NCI-H510A (cell line): ENCODE data around the gene SMIM32.

Experiments
- DNase-seq: peaks from one replicate; lab custom pipeline; 2025; lab: John Stamatoyannopoulos, UW

The SMIM32 gene

DNA sequence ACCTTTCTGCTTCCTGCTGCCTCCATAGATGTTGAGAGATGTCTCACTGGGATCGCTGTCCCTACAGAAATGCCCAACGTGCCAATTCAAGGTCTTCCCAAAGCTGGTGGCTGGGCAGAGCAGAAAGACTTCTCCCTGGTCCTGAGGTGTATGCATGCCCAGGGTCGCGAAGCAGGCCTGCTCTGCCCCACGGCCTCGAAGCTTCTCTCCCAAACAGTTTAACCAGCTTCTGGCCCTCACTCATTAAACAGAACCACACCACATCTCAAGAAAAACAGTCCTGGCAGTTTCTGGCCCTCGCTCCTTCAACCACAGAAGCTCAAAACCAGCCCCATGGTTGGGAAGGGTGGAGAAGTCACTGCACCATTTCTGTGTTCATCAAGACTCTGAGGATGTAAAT lies 14.7 kb upstream of the SMIM32 start:
- DNase-seq = no peak

DNA sequence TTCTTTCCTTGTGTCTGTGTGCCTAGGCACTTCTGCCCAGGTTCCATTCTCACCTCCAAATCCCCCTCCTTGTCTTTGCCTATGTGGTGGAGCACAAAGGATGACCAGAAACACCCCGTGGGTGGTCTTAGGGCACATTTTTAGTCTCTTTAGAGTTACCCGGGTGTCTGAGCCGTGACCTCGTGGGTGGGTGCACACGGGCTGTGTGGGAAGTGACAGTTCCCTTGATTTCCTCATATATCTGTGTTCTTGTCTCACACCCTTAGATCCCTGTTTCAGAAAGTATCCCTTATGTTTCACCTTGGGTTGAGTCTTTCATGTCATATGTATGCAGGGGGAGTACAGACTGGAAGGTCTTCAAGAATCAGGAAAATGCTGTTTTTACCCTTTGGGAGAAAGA lies 13.4 kb upstream of the SMIM32 start:
- no peak for DNase-seq

DNA sequence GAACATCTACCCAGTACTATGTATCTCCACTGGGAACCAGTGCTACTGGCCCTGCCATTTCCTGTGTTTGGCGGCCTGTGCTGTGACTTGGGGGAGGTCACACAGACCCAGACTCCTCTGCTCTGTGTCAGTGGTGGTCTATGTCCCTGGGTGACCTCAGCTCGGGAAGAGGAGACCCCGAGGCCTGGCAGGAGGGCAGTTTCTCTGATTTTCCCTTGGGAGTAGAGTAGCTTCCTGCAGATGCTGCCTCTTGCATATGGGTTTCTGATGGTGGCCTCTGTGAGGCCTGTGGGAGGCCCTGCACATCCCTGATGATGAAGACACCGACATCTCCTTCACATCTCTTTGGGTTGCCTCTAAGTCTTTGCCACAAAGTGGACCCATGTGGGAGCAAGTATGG lies 13.0 kb upstream of the SMIM32 start:
- DNase-seq = no peak

DNA sequence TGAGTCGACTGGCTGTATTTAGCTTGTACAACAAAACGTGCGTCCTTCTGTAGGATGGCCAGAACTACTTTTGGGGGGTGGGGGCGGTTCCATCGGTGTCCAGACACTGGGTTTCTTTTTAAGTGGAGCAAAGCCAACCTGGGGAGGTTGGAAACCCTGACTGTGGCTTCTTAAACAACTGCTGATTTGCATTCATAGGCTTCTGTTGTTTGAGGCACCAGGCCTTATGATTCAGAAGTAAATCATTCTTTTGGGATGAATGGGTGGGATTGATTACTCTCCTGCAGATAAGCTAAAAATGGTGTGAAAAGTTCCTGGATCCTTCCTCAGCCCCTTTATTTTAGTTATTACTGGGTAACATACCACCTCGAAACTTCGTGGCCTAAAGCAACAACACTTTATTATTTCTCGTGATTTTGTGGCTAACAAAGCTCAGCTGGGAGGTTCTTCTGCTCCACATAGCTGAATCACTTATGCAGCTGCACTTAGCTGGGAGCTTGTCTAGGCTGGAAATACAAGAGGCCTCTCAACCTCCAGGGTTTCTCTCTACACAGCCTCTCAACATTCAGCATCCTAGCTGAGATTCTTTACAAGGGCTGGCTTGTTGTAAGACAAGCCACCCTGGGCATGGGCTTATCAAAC lies 12.2 kb upstream of the SMIM32 start:
- no peak for DNase-seq

DNA sequence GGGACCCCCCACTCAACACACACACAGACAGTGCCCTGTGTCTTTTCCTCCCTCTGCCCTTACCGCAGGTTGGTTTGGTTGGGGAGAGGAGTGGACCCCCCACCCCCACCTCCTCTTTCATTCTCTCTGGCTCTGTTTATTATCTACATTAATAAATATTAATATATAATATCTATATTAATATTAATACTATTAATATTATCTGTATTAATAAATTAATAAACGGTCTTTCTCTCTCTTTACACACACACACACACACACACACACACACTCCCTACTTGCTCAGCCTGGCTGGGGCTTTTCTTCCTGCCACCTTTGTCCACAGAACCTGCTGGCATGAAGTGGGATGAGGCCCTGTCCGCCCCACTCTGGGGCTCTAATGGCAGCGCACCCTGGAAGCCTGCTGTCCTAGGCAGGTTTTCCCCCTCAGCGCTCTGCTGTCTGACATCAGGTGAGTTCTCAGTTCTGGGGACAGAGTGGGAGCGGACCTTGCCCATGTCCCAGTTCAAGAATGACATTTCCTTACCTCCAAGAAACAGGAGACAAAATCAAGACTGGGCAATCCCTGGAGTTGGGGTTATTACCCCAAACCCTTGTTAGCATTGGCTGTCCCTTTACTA lies 10.5 kb upstream of the SMIM32 start:
- DNase-seq = no peak

DNA sequence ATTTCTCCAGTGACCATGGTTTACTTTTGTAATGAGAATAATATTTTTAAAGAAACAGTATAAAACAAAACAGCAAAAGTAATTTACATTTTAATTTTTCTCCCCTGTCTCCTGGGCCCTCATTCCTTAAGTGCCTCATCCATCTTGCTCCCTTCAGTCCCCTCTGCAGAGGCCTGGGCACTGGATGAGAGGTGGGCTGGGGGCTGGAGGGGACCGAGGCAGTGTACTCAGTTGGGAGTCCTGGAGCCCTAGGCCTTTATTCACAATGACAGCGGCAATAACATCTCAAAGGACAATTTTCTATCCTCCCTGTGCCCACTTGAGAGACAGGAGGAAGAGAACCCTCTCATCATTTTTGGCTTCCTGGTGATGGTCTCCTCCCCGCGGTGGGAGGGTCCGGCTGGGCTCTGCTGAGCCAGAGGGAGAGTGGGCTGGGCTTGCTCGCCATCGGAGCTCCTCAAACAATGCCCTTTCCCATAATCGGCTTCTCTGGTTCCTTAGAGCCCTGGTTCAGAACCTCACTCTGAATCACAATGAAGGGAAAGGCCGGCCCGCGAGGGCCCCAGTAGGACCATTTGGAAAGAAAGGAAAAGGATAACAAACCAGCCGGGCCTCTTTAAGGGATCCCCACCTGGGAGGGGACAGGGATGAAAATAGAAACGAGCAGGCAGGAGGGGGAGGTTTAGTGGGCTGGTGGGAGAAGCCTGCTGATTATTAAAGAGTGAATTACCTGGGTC lies 9.7 kb upstream of the SMIM32 start:
- no peak for DNase-seq

DNA sequence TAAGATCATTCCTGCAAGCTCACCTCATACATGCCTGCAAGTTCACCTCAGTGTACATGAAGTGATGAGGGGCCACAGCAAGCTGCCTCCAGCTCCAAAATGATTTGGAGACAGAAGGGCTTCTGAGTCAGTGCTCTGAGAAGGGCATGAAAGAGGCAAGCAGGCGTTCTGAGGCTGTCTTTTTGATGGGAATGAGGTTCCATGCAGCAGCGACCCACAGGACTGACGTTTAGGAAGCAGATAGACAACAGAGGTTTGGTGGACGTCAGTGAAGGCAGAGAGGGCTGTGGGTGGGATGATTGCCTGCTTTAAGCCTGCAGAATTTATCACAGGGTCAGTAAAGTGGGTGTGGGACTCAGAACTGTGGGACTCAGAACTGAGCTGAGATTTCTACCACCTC lies 8.9 kb upstream of the SMIM32 start:
- no peak for DNase-seq

DNA sequence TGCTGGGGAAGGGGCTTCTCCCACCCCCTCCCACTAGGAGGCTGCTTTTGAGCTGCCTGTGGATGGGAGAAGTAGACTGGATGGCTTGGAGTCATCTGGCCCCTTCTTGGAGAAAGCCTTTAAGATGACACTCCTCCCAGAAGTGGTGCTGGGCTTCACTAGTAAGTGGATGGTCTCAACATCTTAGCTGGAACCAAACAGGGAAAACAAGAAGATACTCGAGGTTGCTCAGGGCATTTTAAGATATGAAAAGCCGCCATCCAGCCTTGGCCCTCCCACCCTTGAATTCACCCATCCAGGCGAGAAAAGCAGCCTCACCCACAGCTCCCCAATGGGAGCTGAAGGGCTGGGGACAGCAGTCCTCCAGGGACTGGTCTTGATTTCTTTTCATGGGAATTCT lies 7.8 kb upstream of the SMIM32 start:
- DNase-seq = no peak

DNA sequence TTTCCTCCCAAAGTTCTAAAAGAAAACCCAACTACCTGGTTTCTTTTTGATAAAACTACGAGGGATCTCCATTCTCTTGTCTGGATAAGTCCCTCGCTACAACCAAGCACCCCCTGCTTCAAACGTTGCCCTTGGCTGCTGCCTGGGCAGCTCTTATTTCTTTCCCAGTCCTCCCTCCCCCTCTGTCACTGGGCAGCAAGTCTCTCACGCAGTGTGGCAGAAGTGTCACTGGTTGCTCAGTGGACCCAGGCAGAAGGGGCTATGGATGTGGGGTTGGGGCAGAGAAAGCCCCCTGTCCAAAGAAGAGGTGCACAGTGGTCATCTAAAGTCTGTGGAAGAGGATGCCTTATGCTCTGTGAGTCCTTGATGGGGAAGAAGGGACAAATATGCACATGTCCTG lies 7.2 kb upstream of the SMIM32 start:
- no peak for DNase-seq

DNA sequence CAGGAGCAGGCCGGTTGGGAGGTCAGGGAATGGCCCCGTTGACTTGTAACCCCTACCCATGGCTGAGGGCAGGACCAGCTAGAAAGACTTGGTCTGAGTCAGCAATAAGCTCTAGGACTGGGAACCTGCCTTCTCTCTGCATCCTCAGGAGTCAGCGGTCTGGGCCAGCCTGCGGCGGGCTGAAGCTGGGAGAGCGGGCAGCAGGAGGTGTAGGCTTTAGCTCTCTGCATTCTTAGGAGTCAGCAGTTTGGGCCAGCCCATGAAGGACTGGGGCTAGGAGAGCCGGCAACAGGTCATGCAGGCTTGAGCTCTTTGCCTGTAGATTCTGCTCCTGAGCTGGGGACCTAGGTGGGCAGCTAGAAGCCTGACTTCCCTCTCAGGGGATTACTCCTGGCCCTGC lies 6.4 kb upstream of the SMIM32 start:
- DNase-seq = no peak

DNA sequence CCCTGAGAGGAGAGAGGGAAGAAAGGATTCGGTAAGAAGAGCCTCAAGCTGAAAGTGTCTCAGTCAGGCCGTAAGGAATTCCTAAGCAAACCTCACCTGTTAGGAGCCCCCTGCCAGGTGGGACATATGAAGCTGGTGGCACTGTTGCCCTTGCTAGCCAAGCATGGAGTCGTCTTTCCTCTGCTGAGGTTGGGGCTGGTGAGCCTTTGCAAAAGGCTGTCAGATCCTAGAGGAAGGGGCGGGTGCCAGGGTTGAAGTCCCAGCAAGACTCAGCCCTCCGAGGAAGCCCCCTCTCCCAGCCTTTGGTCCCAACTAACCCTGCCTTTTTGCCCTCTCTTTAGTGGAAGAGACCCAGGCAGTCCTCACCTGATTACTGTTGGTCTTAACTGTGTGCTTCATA lies 5.5 kb upstream of the SMIM32 start:
- no peak for DNase-seq

DNA sequence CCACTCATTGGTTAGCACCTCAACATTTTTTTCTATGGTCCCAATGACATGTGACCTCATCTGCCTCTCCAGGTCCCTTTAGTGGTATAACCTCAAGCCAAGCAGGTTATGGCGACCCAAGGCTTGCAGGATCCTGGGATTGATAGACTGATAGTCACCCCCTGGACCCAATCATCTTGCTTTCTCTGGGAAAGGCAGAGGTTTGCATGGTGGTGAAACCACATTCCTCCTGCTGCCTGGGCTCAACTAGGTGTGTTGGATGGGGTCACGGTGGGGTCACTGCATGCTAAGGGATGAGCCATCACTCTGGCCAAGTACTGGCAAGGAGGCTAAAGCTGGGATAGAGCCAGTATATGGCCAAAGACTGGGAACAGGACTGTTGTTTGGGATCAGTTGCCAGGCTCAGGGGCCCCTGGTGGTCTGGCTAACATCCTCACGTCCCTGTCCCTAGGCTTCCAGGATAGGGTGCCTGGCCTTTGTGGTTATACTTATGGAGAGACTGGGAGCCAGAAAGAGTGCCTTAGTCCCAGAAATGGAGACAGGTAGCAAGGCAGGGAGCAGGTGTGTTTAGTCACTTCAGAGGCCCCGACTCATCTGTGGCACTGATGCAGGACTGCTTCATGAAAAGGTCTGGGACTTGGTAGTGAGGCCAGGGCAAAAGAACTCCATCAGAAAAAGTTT lies 4.6 kb upstream of the SMIM32 start:
- no peak for DNase-seq

DNA sequence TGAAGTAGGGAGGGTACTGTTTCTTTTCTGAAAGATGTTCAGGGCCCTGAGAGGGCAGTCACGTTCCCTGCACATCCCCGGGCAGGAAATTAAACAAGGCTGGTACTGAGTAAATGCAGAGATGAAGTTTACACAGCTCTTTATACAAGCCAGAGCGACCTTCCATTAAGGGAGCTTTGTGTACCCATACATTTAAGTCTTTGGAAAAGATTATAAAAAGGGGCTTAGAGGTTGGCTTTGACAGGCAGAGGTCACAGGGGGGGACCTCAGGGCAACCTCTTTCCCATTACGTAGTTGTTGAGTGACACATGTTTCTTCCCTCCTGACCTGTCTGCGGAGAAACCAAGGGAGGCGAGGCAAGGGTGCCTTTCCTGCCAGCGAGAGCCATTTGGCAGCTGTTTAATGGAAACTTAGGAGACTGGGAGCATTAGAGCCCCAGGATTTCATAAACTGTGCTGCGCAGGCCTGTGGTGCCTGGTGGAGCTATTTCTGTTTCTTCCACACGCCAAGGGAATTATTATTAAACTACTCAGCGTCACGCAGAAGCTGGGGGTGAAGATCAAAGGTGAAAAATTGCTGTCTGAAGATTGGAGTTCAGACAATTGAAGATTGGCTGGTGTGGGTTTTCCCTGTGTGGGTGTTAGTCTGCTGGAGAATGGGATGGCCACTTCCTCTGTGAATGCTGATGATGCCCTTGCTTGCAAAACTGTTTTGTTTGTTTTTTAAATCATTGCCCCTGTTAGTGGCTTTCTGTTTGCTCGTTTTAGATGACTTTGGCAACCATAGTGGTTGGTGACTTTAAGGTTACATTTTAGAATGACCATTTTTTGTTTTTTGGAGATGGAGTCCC lies 3.2 kb upstream of the SMIM32 start:
- DNase-seq = no peak

DNA sequence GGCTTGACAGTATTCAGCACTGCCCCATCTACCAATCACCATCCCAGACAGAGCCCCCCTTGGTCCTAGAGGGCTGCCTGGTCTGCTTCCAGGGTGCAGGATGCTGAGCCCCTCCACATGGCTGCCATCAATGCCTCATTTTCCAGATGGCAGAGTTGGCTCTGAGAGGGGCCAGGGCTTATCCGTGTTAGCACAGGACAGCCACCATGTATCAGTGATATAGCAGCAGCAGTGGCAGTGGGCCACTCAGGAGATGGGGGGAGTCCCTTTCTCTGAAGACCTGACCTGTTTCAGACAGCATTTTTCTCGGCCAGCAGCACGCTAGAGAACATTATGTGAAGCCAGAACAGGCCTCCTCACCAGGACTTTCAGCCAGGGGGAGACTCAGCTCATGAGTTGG lies 1.6 kb upstream of the SMIM32 start:
- no peak for DNase-seq

DNA sequence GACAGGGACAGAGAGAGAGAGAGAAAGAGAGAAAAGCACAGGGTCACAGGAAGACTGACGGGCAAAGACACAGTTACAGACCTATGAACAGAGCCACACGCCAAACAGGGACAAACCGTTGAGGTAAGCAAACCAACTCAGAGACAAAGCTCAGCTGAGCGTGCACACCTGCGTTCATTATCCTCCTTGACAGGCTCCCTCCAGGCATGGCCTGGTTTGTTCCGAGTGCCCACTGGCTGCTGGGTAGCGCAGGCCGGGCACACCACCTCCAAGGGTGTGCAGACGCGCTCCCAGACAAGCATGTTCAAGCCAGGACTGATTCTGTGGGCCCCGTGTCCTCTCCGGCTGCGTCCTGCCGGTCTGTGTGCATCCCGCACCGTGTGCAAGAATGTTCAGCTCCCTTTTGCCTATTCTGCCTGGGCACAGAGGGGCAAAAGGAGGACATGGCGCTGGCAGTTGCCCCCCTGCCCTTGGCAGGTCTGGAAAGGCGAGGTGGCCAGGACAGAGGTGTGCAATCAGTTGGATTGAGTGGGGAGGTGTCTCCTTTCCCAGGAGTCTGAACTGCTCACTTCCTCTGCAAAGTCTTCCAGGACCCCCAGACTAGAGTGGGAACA lies 467 bp upstream of the SMIM32 start:
- no peak for DNase-seq

DNA sequence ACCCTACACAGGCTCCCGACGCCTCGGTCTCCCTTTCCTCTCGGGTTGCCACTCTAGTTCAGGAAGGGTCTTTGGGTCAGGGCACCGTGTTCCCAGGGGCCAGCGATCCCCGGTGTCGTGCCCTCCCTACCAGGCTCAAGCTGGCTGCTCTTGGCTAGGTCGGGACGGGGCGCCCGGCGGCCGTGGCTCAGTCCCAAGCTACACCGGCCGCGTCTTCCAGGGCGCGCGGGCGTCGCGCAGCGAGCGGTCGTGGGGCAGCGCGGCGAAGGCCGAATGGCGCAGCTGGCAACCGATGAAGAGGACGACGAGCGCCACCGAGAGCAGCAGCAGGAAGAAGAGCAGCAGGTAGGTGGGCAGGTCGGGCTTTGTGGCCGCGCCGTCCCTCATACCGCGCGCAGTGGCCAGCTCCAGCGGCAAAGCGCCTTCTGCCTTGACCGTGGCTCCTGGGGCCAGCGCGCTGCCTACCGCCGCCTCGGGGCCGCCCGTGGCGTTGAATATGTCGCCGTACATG lies 892 bp downstream of the SMIM32 start:
- no peak for DNase-seq

DNA sequence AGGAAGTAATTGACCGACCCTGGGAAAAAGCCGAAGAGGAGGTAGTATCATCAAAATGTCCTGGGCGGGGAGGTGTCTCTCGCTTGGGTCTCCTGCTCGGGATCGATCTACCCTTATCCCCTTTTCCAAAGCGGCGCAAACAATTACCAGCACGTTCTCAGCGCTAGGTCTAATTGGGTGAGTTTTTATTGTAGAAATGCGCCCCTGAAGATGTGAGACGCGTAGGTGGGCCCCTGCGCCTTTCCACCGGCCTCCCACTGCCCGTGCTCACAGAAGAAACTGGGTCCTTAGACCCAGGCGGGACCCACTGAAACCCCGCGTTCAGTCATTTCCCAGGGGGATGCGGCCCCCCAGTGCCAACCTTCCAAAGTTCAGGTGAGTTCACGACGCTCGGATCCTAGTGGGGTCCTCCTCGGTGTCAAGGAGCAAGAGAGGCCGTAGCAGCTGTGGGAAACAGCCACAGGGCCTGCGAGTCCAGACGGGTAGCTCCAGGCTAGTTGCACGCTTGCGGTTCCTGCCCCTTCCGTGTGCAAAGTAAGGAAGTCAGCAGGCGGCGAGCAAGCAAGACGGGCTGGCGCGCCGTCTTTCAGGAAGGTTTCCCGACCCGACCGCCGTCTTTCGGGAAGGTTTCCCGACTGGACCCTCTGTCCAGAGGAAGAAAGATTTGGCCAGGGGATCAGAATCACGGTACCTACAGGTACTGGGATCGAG lies 1.5 kb downstream of the SMIM32 start:
- no peak for DNase-seq

DNA sequence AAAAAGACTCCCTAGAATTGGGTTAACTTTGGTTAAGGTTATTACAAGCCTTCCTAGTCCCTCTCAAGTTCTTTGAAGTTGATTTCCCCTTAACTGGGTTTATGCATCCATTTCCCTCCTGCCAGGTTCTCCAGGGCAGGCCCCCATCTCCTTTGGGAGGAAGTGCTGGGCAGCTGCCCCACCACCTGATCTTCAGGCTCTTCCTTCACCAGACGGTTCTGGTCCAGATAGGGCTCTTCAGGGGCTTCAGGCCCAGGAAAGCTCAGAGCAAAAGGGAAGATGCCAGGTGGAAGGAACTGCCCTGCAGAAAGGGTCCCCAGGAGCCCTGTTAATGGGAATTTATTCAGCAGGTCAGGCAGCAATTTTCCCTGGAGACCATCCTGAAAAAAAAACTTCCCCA lies 2.1 kb downstream of the SMIM32 start:
- no peak for DNase-seq

DNA sequence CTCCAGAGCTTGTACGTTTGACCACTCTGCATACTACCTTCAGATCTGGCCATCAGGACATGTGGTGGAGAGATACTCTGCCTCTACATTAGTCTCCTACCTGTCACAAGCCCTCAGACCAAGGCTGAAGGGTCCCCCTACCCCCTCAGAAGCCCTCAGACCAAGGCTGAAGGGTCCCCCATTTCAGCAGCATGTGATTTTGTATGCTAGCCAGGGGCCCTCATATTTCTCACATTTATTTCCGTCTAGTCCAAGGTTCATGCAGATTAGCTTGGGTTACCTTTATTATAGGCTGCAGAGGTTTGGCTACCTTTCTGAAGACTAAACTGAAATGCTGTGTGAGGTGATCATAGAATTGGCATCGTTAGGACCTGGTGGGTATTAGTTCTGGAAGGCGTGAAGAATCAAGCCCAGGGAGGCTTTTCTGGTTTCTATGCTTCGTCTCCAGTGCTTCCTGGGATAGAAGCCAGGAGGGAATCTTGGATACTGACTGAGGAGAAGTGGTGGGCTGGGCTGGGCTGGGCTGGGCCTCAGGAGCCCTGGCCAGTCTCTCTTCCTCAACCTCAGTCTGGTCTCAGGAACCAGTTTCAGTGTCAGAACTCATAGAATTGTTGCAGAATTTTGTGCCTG lies 2.8 kb downstream of the SMIM32 start:
- no peak for DNase-seq

DNA sequence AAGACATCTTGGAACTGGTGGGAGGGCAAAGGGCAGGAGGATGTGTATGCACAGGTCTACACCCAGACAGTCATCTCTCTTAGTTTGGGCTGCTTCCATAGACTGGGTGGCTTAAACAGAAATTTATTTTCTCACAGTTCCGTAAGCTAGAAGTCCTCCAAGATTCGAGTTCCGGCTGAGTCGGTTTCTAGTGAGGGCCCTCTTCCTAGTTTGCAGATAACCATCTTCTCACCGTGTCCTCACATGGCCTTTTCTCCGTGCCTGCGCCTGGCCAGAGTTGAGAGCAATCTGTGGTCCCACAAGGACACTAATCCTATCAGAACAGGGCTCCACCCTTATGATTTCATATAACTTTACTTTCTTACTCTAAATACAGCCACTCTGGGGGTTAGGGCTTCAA lies 4.1 kb downstream of the SMIM32 start:
- DNase-seq = no peak
